GM23338 (cell line): ENCODE measurements around the gene GTF3C1. TPM values are rescaled to one million over a fixed set of nuclear protein-coding genes. Genes with fewer than 3 reads are reported as not detected.

ENCODE experiments used
- ATAC-seq: fragments of 200-7000 bp; cut with Tn5 transposase; 3 replicates; pipeline ENCODE4 v1.9.1; 2020
- DNase-seq: peaks from one replicate; pipeline ENCODE4 v3.0.0-alpha.2; 2015; ENCODE audit warnings: low spot score
- H2AFZ ChIP-seq: fragments of 200-600 bp; sonication (generic); 2 replicates; pipeline ENCODE4 v1.8.0; 2016; ENCODE audit warnings: antibody characterized with exemption, mild to moderate bottlenecking, moderate library complexity
- H3F3A ChIP-seq: fragments of 200-600 bp; sonication (generic); replicated peaks from 2 replicates; pipeline ENCODE4 v1.8.0; 2017; ENCODE audit warnings: antibody characterized with exemption, mixed run types, low read depth
- H3K27ac ChIP-seq: fragments of 200-600 bp; sonication (generic); 2 replicates; pipeline ENCODE4 v1.6.1; 2016; ENCODE audit warnings: low read depth
- H3K27me3 ChIP-seq: fragments of 200-600 bp; sonication (generic); 2 replicates; pipeline ENCODE4 v1.8.0; 2016; ENCODE audit warnings: mild to moderate bottlenecking, mixed run types, moderate library complexity; ENCODE audit not compliant: insufficient read depth
- H3K36me3 ChIP-seq: fragments of 200-600 bp; sonication (generic); 2 replicates; pipeline ENCODE4 v1.8.0; 2016; ENCODE audit warnings: mild to moderate bottlenecking; ENCODE audit not compliant: insufficient read depth
- H3K4me1 ChIP-seq: fragments of 200-600 bp; sonication (generic); 2 replicates; pipeline ENCODE4 v1.8.0; 2016; ENCODE audit warnings: mild to moderate bottlenecking, moderate library complexity; ENCODE audit not compliant: insufficient read depth
- H3K4me2 ChIP-seq: fragments of 200-600 bp; sonication (generic); 2 replicates; pipeline ENCODE4 v1.7.1; 2017; ENCODE audit warnings: mixed run types
- H3K4me3 ChIP-seq: fragments of 200-600 bp; sonication (generic); 2 replicates; pipeline ENCODE4 v1.6.1; 2016; ENCODE audit warnings: mixed run types
- H3K79me2 ChIP-seq: fragments of 200-600 bp; sonication (generic); replicated peaks from 2 replicates; pipeline ENCODE4 v1.8.0; 2017; ENCODE audit warnings: mild to moderate bottlenecking; ENCODE audit not compliant: insufficient read depth
- H3K9me2 ChIP-seq: fragments of 200-600 bp; sonication (generic); 2 replicates; pipeline ENCODE4 v1.8.0; 2017; ENCODE audit not compliant: insufficient read depth
- H4K20me1 ChIP-seq: fragments of 200-600 bp; sonication (generic); replicated peaks from 2 replicates; pipeline ENCODE4 v1.8.0; 2017; ENCODE audit warnings: mild to moderate bottlenecking; ENCODE audit not compliant: insufficient read depth
- H3K27ac Mint-ChIP-seq: 2 replicates; pipeline ENCODE4 v1.8.0; 2020; ENCODE audit warnings: inconsistent platforms, mild to moderate bottlenecking, moderate library complexity, mixed read lengths
- H3K27me3 Mint-ChIP-seq: 3 replicates; pipeline ENCODE4 v1.8.0; 2022; ENCODE audit warnings: low read depth, mild to moderate bottlenecking, moderate library complexity, mixed read lengths, inconsistent platforms; ENCODE audit not compliant: insufficient read depth, poor library complexity
- H3K36me3 Mint-ChIP-seq: 3 replicates; pipeline ENCODE4 v1.8.0; 2021; ENCODE audit warnings: low read depth, mild to moderate bottlenecking, inconsistent platforms, moderate library complexity, mixed read lengths
- H3K4me1 Mint-ChIP-seq: 3 replicates; pipeline ENCODE4 v1.8.0; 2020; ENCODE audit warnings: mild to moderate bottlenecking, inconsistent platforms, mixed read lengths
- H3K4me3 Mint-ChIP-seq: 3 replicates; pipeline ENCODE4 v1.8.0; 2021; ENCODE audit warnings: moderate library complexity, mild to moderate bottlenecking, inconsistent platforms, mixed read lengths
- H3K9me3 Mint-ChIP-seq: 3 replicates; pipeline ENCODE4 v1.8.0; 2020; ENCODE audit warnings: moderate library complexity, mild to moderate bottlenecking, inconsistent platforms, mixed read lengths
- JUNB ChIP-seq: IDR thresholded peaks from one replicate; pipeline ENCODE4 v1.6.1; 2016; ENCODE audit warnings: antibody characterized with exemption; ENCODE audit not compliant: unreplicated experiment
- NANOG ChIP-seq: IDR thresholded peaks from 2 replicates; pipeline ENCODE4 v1.6.1; 2016; ENCODE audit warnings: antibody characterized with exemption, borderline replicate concordance
- POLR2AphosphoS5 ChIP-seq: IDR thresholded peaks from 2 replicates; pipeline ENCODE4 v1.6.1; 2016; ENCODE audit warnings: antibody characterized with exemption, low read depth
- polyA plus RNA-seq: library from polyadenylated mRNA; unstranded; fragments of >200 nt; fragmentation: Nextera tagmentation; extraction: Ambion mirVana; gene quantifications from 2 replicates; pipeline ENCODE4 v1.2.1, GENCODE V29; 2016
- total RNA-seq: library from RNA; depleted of rRNA; stranded (reverse); fragments of >200 nt; shearing (Covaris generic); gene quantifications from 2 replicates; pipeline ENCODE4 v1.2.3, GENCODE V29; 2014
- TF ChIP-seq, protein P1 (sequence below): IDR thresholded peaks from 2 replicates; pipeline ENCODE4 v1.6.1; 2016; ENCODE audit warnings: antibody characterized with exemption
- TF ChIP-seq, protein P2 (sequence below): fragments of 250-450 bp; sonication (Bioruptor Pico); IDR thresholded peaks from 2 replicates; pipeline ENCODE4 v1.5.0; 2020; ENCODE audit warnings: mild to moderate bottlenecking, moderate library complexity

Gene GTF3C1
- total and polyA plus RNA-seq, 2 experiments from 2014 or later = 78.5 to 138 TPM

DNA sequence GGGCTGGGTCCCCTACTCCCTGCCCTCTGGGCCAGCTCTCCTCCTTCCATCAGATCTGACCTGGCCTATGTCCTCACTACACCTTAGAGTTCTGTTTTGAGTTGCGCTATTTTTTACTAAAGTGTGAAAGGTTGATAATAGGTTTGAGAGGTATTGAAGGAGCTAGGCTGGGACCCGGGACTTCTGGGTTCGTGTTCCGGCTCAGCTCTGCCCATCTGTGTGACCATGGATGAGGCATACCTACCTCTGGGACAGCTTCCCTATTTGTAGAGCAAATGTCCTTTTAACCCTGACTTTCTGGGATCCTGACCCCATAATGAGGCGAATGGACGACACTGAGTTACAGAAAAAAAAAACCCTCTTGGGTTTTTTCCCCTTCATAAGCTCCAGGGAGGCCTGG is 111.8 kb downstream of the GTF3C1 start:
- no peak for DNase-seq
- H3K9me3 Mint-ChIP-seq = peaks cover 4% of the 10 kb centered on the region

More for the DNA sequence above, 111.8 kb downstream of the GTF3C1 start:
- no peaks in the 10 kb centered on the region for H3K79me2 ChIP-seq
- no peak overlapping the region for H2AFZ ChIP-seq
- no peak overlapping the region for H3K4me2 ChIP-seq
- H3K27ac Mint-ChIP-seq = no peak overlapping the region
- peaks cover 4% of the 10 kb centered on the region for H3K4me1 Mint-ChIP-seq
- no peak overlapping the region for H3K4me3 ChIP-seq
- H4K20me1 ChIP-seq = no peaks in the 10 kb centered on the region
- ATAC-seq = no peak
- no peaks in the 10 kb centered on the region for H3K36me3 ChIP-seq
- H3K27me3 Mint-ChIP-seq = peaks cover 5% of the 10 kb centered on the region
- no peaks in the 10 kb centered on the region for H3K27me3 ChIP-seq
- H3K9me2 ChIP-seq = no peaks in the 10 kb centered on the region
- no peak overlapping the region for H3K27ac ChIP-seq
- H3K4me3 Mint-ChIP-seq = no peak overlapping the region
- no peaks in the 10 kb centered on the region for H3K36me3 Mint-ChIP-seq
- TF ChIP-seq NANOG (no peak), POLR2AphosphoS5 (no peak), JUNB (no peak)
- TF ChIP-seq, protein P1, sequence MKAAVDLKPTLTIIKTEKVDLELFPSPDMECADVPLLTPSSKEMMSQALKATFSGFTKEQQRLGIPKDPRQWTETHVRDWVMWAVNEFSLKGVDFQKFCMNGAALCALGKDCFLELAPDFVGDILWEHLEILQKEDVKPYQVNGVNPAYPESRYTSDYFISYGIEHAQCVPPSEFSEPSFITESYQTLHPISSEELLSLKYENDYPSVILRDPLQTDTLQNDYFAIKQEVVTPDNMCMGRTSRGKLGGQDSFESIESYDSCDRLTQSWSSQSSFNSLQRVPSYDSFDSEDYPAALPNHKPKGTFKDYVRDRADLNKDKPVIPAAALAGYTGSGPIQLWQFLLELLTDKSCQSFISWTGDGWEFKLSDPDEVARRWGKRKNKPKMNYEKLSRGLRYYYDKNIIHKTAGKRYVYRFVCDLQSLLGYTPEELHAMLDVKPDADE = no peak
- TF ChIP-seq, protein P2, sequence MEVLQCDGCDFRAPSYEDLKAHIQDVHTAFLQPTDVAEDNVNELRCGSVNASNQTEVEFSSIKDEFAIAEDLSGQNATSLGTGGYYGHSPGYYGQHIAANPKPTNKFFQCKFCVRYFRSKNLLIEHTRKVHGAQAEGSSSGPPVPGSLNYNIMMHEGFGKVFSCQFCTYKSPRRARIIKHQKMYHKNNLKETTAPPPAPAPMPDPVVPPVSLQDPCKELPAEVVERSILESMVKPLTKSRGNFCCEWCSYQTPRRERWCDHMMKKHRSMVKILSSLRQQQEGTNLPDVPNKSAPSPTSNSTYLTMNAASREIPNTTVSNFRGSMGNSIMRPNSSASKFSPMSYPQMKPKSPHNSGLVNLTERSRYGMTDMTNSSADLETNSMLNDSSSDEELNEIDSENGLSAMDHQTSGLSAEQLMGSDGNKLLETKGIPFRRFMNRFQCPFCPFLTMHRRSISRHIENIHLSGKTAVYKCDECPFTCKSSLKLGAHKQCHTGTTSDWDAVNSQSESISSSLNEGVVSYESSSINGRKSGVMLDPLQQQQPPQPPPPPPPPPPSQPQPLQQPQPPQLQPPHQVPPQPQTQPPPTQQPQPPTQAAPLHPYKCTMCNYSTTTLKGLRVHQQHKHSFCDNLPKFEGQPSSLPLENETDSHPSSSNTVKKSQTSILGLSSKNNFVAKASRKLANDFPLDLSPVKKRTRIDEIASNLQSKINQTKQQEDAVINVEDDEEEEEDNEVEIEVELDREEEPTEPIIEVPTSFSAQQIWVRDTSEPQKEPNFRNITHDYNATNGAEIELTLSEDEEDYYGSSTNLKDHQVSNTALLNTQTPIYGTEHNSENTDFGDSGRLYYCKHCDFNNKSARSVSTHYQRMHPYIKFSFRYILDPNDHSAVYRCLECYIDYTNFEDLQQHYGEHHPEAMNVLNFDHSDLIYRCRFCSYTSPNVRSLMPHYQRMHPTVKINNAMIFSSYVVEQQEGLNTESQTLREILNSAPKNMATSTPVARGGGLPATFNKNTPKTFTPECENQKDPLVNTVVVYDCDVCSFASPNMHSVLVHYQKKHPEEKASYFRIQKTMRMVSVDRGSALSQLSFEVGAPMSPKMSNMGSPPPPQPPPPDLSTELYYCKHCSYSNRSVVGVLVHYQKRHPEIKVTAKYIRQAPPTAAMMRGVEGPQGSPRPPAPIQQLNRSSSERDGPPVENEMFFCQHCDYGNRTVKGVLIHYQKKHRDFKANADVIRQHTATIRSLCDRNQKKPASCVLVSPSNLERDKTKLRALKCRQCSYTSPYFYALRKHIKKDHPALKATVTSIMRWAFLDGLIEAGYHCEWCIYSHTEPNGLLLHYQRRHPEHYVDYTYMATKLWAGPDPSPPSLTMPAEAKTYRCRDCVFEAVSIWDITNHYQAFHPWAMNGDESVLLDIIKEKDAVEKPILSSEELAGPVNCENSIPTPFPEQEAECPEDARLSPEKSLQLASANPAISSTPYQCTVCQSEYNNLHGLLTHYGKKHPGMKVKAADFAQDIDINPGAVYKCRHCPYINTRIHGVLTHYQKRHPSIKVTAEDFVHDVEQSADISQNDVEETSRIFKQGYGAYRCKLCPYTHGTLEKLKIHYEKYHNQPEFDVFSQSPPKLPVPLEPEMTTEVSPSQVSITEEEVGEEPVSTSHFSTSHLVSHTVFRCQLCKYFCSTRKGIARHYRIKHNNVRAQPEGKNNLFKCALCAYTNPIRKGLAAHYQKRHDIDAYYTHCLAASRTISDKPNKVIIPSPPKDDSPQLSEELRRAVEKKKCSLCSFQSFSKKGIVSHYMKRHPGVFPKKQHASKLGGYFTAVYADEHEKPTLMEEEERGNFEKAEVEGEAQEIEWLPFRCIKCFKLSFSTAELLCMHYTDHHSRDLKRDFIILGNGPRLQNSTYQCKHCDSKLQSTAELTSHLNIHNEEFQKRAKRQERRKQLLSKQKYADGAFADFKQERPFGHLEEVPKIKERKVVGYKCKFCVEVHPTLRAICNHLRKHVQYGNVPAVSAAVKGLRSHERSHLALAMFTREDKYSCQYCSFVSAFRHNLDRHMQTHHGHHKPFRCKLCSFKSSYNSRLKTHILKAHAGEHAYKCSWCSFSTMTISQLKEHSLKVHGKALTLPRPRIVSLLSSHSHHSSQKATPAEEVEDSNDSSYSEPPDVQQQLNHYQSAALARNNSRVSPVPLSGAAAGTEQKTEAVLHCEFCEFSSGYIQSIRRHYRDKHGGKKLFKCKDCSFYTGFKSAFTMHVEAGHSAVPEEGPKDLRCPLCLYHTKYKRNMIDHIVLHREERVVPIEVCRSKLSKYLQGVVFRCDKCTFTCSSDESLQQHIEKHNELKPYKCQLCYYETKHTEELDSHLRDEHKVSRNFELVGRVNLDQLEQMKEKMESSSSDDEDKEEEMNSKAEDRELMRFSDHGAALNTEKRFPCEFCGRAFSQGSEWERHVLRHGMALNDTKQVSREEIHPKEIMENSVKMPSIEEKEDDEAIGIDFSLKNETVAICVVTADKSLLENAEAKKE (CRISPR knock-in tag) = no peak
- H3K4me1 ChIP-seq = no peaks in the 10 kb centered on the region
- H3F3A ChIP-seq = no peaks in the 10 kb centered on the region
